GM12878 (cell line): ENCODE results near the gene ZNF804B.

Experiments
- CHD1 ChIP-seq: IDR thresholded peaks from 2 replicates; pipeline ENCODE4 v1.6.1; 2012; ENCODE audit warnings: low read depth, low read length, improper control_type of control experiment
- CTCF ChIP-seq, 3 experiments: IDR thresholded peaks in 2 of 3; conservative IDR thresholded peaks in 1 of 3; 2 replicates each; pipeline ENCODE4 v1.5.1; 2011; ENCODE audit warnings: low read depth in 3 of 3, low read length in 3 of 3, mild to moderate bottlenecking in 3 of 3, control low read depth in 2 of 3, moderate library complexity in 2 of 3, inconsistent platforms in 1 of 3, mixed read lengths in 1 of 3; ENCODE audit not compliant: control insufficient read depth in 2 of 3, insufficient read depth in 1 of 3; ENCODE audit errors: extremely low read depth in 1 of 3
- NR2C1 ChIP-seq: fragments of 450-650 bp; IDR thresholded peaks from 2 replicates; pipeline ENCODE4 v1.6.1; 2017; ENCODE audit warnings: antibody characterized with exemption, mild to moderate bottlenecking, moderate library complexity
- POLR2A ChIP-seq: IDR thresholded peaks from 2 replicates; pipeline ENCODE4 v1.6.1; 2011; ENCODE audit warnings: low read depth, mild to moderate bottlenecking, low read length
- RAD21 ChIP-seq: IDR thresholded peaks from 2 replicates; pipeline ENCODE4 v1.6.1; 2011; ENCODE audit warnings: mild to moderate bottlenecking, low read depth, low read length, moderate library complexity; ENCODE audit not compliant: insufficient read depth
- RB1 ChIP-seq: fragments of 450-650 bp; formaldehyde crosslinking; IDR thresholded peaks from 2 replicates; pipeline ENCODE4 v1.6.1; 2017; ENCODE audit warnings: mild to moderate bottlenecking, borderline replicate concordance
- TAF1 ChIP-seq: IDR thresholded peaks from 2 replicates; pipeline ENCODE4 v1.6.1; 2011; ENCODE audit warnings: mild to moderate bottlenecking, low read depth, low read length, borderline replicate concordance
- YY1 ChIP-seq: IDR thresholded peaks from 2 replicates; pipeline ENCODE4 v1.6.1; 2011; ENCODE audit warnings: low read depth, mild to moderate bottlenecking, low read length

DNA sequence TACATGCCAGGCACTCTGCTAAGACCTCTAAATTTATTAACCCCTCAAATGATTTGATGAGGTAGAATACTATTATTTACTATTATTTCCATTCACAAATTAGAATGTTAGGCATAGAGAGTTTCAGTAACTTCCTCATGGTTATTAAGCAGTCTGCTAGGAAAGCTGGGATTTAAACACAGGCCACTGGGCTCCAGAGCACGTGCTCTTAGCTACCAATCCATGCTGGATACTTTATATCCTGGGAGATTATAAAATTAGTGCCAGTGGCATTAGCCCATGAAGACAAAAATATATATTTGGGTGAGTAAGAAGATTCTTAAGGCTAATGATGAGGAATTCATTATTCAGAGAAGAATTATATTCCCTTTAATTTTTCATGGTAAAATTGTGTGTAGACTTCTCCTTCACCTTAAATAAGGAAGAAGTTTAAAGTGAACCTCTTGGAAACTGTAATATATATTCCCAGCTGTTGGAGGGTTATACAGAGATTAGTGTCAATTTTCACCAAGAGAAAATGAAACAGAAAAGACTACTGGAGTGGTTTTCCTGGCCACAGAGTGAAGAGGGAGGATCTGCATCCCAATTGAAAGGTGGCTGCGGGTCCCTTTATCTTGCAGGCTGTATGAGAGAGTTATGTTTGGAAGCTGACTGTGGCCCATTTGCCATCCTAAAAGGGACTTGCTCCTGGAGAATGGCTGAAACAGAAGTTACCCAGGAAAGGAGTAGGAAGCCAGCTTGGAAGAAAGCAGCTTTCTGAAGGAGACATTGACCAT lies 370.3 kb downstream of the ZNF804B start:
- no peak for TF ChIP-seq RB1
- no peak for TF ChIP-seq POLR2A
- TF ChIP-seq CTCF (IDR thresholded peaks at IDR 0.05 in 2 of 3, conservative IDR thresholded peaks at IDR 0.05 in 1 of 3; ENCODE audit: control insufficient read depth in 2 of 3, extremely low read depth in 1 of 3, insufficient read depth in 1 of 3, low read depth in 3 of 3, low read length in 3 of 3): no peak
- TF ChIP-seq RAD21: no peak
- no peak for TF ChIP-seq YY1
- no peak for TF ChIP-seq CHD1
- TF ChIP-seq NR2C1: no peak
- TF ChIP-seq TAF1: no peak
